AG04450 (cell line): ENCODE results near the gene TBCD. TPM values are rescaled to one million over a fixed set of nuclear protein-coding genes. Genes with fewer than 3 reads are reported as not detected.

ENCODE experiments used
- CTCF ChIA-PET: fragments of 300-600, 350-600 bp; formaldehyde crosslinking; extraction: SDS; loops from one replicate; lab custom pipeline; 2022; ENCODE audit warnings: antibody characterized with exemption, inconsistent platforms; lab: Charles Lee
- POLR2A ChIA-PET: fragments of 350-600 bp; formaldehyde crosslinking; extraction: SDS; loops from one replicate; lab custom pipeline; 2021; ENCODE audit warnings: antibody characterized with exemption, inconsistent platforms; lab: Yijun Ruan, JAX
- DNase-seq: peaks from one replicate; pipeline ENCODE4 v3.0.0-alpha.2; 2011; ENCODE audit warnings: low read depth, low spot score
- H3K27ac ChIP-seq: one replicate; pipeline ENCODE4 v1.5.1; 2012; ENCODE audit warnings: low read depth, low read length, control low read depth
- H3K27me3 ChIP-seq: one replicate; pipeline ENCODE4 v1.6.0; 2012; ENCODE audit warnings: low read length; ENCODE audit not compliant: control insufficient read depth, insufficient read depth
- H3K4me3 ChIP-seq: 2 replicates; pipeline ENCODE4 v1.5.1; 2011; ENCODE audit warnings: mild to moderate bottlenecking, low read depth, low read length, control low read depth
- H3K9me3 ChIP-seq: 2 replicates; pipeline ENCODE4 v1.5.1; 2012; ENCODE audit warnings: low read length; ENCODE audit not compliant: control insufficient read depth, insufficient read depth
- polyA plus RNA-seq: library from polyadenylated mRNA; depleted of rRNA; stranded (reverse); fragments of >200 nt; gene quantifications from 2 replicates; pipeline ENCODE4 v1.2.3, GENCODE V29; 2011
- TF ChIP-seq, protein P1 (sequence below): IDR thresholded peaks from 2 replicates; pipeline ENCODE4 v1.5.1; 2011; ENCODE audit warnings: low read depth, low read length, control low read depth, inconsistent platforms

TBCD gene
- polyA plus RNA-seq, 1 experiment, result 28.5 TPM

GRCh38 chr17:82907797-82908542 lies 156.1 kb downstream of the TBCD start:
- Histone ChIP-seq H3K27ac (no peak overlapping the region), H3K4me3 (no peak overlapping the region), H3K27me3 (no peaks in the 10 kb centered on the region), H3K9me3 (no peaks in the 10 kb centered on the region; the same call in 1 of the 2 replicates)
- POLR2A ChIA-PET, result no interaction called here
- TF ChIP-seq, protein P1, sequence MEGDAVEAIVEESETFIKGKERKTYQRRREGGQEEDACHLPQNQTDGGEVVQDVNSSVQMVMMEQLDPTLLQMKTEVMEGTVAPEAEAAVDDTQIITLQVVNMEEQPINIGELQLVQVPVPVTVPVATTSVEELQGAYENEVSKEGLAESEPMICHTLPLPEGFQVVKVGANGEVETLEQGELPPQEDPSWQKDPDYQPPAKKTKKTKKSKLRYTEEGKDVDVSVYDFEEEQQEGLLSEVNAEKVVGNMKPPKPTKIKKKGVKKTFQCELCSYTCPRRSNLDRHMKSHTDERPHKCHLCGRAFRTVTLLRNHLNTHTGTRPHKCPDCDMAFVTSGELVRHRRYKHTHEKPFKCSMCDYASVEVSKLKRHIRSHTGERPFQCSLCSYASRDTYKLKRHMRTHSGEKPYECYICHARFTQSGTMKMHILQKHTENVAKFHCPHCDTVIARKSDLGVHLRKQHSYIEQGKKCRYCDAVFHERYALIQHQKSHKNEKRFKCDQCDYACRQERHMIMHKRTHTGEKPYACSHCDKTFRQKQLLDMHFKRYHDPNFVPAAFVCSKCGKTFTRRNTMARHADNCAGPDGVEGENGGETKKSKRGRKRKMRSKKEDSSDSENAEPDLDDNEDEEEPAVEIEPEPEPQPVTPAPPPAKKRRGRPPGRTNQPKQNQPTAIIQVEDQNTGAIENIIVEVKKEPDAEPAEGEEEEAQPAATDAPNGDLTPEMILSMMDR, result no peak
- no peak for DNase-seq
- CTCF ChIA-PET, result no interaction called here

GRCh38 chr17:82908543-82909160 lies 156.8 kb downstream of the TBCD start:
- Histone ChIP-seq H3K27ac (no peak overlapping the region), H3K27me3 (no peaks in the 10 kb centered on the region), H3K4me3 (no peak overlapping the region), H3K9me3 (peaks cover 2% of the 10 kb centered on the region; the same call in 1 of the 2 replicates)
- TF ChIP-seq, protein P1, result no peak
- no peak for DNase-seq
- ChIA-PET POLR2A (no interaction called here), CTCF (no interaction called here)

- Histone ChIP-seq H3K27me3 (no peaks in the 10 kb centered on the region), H3K9me3 (peaks cover 5% of the 10 kb centered on the region; the same call in 1 of the 2 replicates), H3K4me3 (no peak overlapping the region), H3K27ac (no peak overlapping the region)
- TF ChIP-seq, protein P1, result no peak
- DNase-seq, result no peak
- POLR2A ChIA-PET, result no interaction called here
- CTCF ChIA-PET, result no interaction called here
Measured at GRCh38 chr17:82909322-82909904, 157.5 kb downstream of the TBCD start.

DNA sequence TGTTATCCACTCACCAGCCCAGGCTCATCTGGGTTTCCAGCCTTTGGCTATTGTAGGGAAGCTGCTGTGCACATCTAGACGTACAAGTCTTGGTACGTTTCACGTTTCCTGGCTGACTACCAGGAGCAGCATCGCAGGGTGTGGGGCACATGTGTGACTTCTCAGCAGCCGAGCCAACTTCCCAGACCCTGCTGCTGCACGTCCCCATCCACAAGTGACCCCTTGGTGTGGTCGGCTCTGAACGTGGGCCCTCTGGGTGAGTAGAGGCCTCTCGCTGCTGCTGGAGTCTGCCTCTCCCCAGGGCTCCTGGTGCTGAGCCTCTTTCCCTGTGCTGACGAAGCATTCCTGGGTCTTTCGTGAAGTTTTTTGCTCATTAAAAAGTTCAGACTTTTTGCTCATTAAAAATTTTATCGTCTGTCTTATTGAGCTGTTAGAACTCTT lies 158.2 kb downstream of the TBCD start:
- TF ChIP-seq, protein P1, result no peak
- CTCF ChIA-PET, result no interaction called here
- Histone ChIP-seq H3K27me3 (no peaks in the 10 kb centered on the region), H3K9me3 (peaks cover 5% of the 10 kb centered on the region; the same call in 1 of the 2 replicates), H3K4me3 (no peak overlapping the region), H3K27ac (no peak overlapping the region)
- POLR2A ChIA-PET, result no interaction called here
- no peak for DNase-seq

- POLR2A ChIA-PET, result no interaction called here
Measured at GRCh38 chr17:82910770-82911169, 158.9 kb downstream of the TBCD start.

More at GRCh38 chr17:82910770-82911169, 158.9 kb downstream of the TBCD start:
- CTCF ChIA-PET, result no interaction called here
- TF ChIP-seq, protein P1, result no peak
- no peak overlapping the region for H3K4me3 ChIP-seq
- no peak for DNase-seq
- H3K27ac ChIP-seq, result no peak overlapping the region
- no peaks in the 10 kb centered on the region for H3K27me3 ChIP-seq
- peaks cover 5% of the 10 kb centered on the region; the same call in 1 of the 2 replicates for H3K9me3 ChIP-seq
